Adrenal gland (tissue), 5 donors: ENCODE measurements around the gene DBET.
"Not testable (repeated sequence)": the region's sequence is repeated elsewhere in the genome, so short reads cannot be mapped to it uniquely, and the experiment has no call there.

Experiments
- CTCF ChIP-seq, 6 experiments: fragments of 450-650 bp in 4 of 6; fragments of 200-600 bp in 2 of 6; sonication (generic) in 1 of 6; IDR thresholded peaks; 1 replicate in 5 of 6; 2 replicates in 1 of 6; pipeline versions ENCODE4 v1.5.1 to v1.8.0; 2016 to 2021; ENCODE audit warnings: antibody characterized with exemption in 6 of 6, mild to moderate bottlenecking in 2 of 6, moderate library complexity in 1 of 6
- POLR2A ChIP-seq, 2 donors: fragments of 450-650 bp; IDR thresholded peaks; one replicate each; pipeline ENCODE4 v1.6.1; 2017; ENCODE audit warnings: antibody characterized with exemption in 2 of 2, mild to moderate bottlenecking in 2 of 2, moderate library complexity in 1 of 2
- donor health status: DM: no; HTN: no; CAD: no.

GRCh38 chr4:190106611-190107480, 42.5 kb downstream of the DBET start:
- TF ChIP-seq POLR2A, CTCF (IDR thresholded peaks at IDR 0.05): not testable (repeated sequence)
